Left ventricle myocardium inferior (tissue), 1 donor: ENCODE data around the gene CACNA2D1. TPM values are rescaled to one million over a fixed set of nuclear protein-coding genes. Genes with fewer than 3 reads are reported as not detected.

ENCODE experiments used
- DNase-seq: peaks from one replicate; pipeline ENCODE4 v3.0.0-alpha.2; 2020
- H3K27ac ChIP-seq: fragments of 200-600 bp; replicated peaks from 2 replicates; pipeline ENCODE4 v1.8.0; 2021
- H3K27me3 ChIP-seq: fragments of 200-600 bp; 2 replicates; pipeline ENCODE4 v1.8.0; 2021; ENCODE audit warnings: low read depth
- H3K36me3 ChIP-seq: fragments of 200-600 bp; 2 replicates; pipeline ENCODE4 v1.8.0; 2021
- H3K4me1 ChIP-seq: fragments of 200-600 bp; 2 replicates; pipeline ENCODE4 v1.8.0; 2021
- H3K4me3 ChIP-seq: fragments of 200-600 bp; 2 replicates; pipeline ENCODE4 v1.8.0; 2021; ENCODE audit warnings: mild to moderate bottlenecking, moderate library complexity
- H3K9me3 ChIP-seq: fragments of 200-600 bp; replicated peaks from 2 replicates; pipeline ENCODE4 v1.8.0; 2021
- CTCF ChIP-seq: fragments of 200-600 bp; IDR thresholded peaks from 2 replicates; pipeline ENCODE4 v1.8.0; 2021; ENCODE audit warnings: antibody characterized with exemption, mild to moderate bottlenecking, borderline replicate concordance
- intact Hi-C: fragments of 100-400 bp; cut with micrococcal nuclease; formaldehyde crosslinking; loops from one replicate; pipeline ENCODE4 v1.11.0; 2022
- total RNA-seq: library from RNA; stranded (reverse); fragmentation: NEBNext Ultra II Directional; extraction: Animal tissue kit (Norgen Biotek cat#: 25700); gene quantifications from one replicate; pipeline ENCODE4 v1.2.1, GENCODE V29; 2021
- donor health status: DM: no; HTN: yes; CAD: no; lungs with severe emphysema.

The CACNA2D1 gene
- total RNA-seq, 1 donor from 2014 or later: 64.6 TPM

- no peak overlapping the region for H3K4me3 ChIP-seq
- no peak for DNase-seq
- intact Hi-C loops: no loop called here
- H3K4me1 ChIP-seq: no peaks in the 10 kb centered on the region
- H3K27me3 ChIP-seq: no peaks in the 10 kb centered on the region
- H3K36me3 ChIP-seq: no peaks in the 10 kb centered on the region
- no peak overlapping the region for H3K27ac ChIP-seq
- no peaks in the 10 kb centered on the region for H3K9me3 ChIP-seq
- no peak for TF ChIP-seq CTCF
These were observed 6.3 kb upstream of the CACNA2D1 start for GRCh38 chr7:82449910-82450309.

- H3K9me3 ChIP-seq: no peaks in the 10 kb centered on the region
- intact Hi-C loops: no loop called here
- no peak overlapping the region for H3K27ac ChIP-seq
- H3K27me3 ChIP-seq: no peaks in the 10 kb centered on the region
- no peak for TF ChIP-seq CTCF
- no peak for DNase-seq
- no peak overlapping the region for H3K4me3 ChIP-seq
- H3K4me1 ChIP-seq: peaks cover 23% of the 10 kb centered on the region
- no peaks in the 10 kb centered on the region for H3K36me3 ChIP-seq
These were observed 3.3 kb upstream of the CACNA2D1 start for GRCh38 chr7:82446897-82447296.

- Histone ChIP-seq H3K4me1 (peaks cover 39% of the 10 kb centered on the region), H3K36me3 (no peaks in the 10 kb centered on the region), H3K9me3 (no peaks in the 10 kb centered on the region), H3K27ac (no peak overlapping the region), H3K27me3 (no peaks in the 10 kb centered on the region), H3K4me3 (no peak overlapping the region)
- DNase-seq: no peak
- intact Hi-C loops: no loop called here
- TF ChIP-seq CTCF: no peak
These were observed 1.7 kb upstream of the CACNA2D1 start for GRCh38 chr7:82445271-82445670.

GRCh38 chr7:82444220-82444909 lies 788 bp upstream of the CACNA2D1 start:
- intact Hi-C loops: no loop called here
- peak overlapping the region; percentile 94 for H3K27ac ChIP-seq
- no peaks in the 10 kb centered on the region for H3K9me3 ChIP-seq
- H3K36me3 ChIP-seq: no peaks in the 10 kb centered on the region
- DNase-seq: no peak
- H3K27me3 ChIP-seq: no peaks in the 10 kb centered on the region
- peak; percentile 27 for TF ChIP-seq CTCF
- H3K4me1 ChIP-seq: peaks cover 48% of the 10 kb centered on the region
- peak overlapping the region; percentile 77 for H3K4me3 ChIP-seq

GRCh38 chr7:82443036-82443546 lies 486 bp downstream of the CACNA2D1 start:
- H3K27me3 ChIP-seq: no peaks in the 10 kb centered on the region
- H3K9me3 ChIP-seq: no peaks in the 10 kb centered on the region

More at GRCh38 chr7:82443036-82443546, 486 bp downstream of the CACNA2D1 start:
- peak; percentile 52 for DNase-seq
- TF ChIP-seq CTCF: no peak
- Histone ChIP-seq H3K4me3 (peak overlapping the region; percentile 77), H3K36me3 (no peaks in the 10 kb centered on the region), H3K27ac (peak overlapping the region; percentile 94), H3K4me1 (peaks cover 59% of the 10 kb centered on the region)
- intact Hi-C loops: no loop called here
